Kasumi-1 (cell line): ENCODE measurements around the gene NRIP1.

Experiments
- DNase-seq, 2 experiments: peaks; one replicate each; lab custom pipeline; 2025; lab: John Stamatoyannopoulos, UW

The NRIP1 gene, protein sequence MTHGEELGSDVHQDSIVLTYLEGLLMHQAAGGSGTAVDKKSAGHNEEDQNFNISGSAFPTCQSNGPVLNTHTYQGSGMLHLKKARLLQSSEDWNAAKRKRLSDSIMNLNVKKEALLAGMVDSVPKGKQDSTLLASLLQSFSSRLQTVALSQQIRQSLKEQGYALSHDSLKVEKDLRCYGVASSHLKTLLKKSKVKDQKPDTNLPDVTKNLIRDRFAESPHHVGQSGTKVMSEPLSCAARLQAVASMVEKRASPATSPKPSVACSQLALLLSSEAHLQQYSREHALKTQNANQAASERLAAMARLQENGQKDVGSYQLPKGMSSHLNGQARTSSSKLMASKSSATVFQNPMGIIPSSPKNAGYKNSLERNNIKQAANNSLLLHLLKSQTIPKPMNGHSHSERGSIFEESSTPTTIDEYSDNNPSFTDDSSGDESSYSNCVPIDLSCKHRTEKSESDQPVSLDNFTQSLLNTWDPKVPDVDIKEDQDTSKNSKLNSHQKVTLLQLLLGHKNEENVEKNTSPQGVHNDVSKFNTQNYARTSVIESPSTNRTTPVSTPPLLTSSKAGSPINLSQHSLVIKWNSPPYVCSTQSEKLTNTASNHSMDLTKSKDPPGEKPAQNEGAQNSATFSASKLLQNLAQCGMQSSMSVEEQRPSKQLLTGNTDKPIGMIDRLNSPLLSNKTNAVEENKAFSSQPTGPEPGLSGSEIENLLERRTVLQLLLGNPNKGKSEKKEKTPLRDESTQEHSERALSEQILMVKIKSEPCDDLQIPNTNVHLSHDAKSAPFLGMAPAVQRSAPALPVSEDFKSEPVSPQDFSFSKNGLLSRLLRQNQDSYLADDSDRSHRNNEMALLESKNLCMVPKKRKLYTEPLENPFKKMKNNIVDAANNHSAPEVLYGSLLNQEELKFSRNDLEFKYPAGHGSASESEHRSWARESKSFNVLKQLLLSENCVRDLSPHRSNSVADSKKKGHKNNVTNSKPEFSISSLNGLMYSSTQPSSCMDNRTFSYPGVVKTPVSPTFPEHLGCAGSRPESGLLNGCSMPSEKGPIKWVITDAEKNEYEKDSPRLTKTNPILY (N-terminal part only)

DNA sequence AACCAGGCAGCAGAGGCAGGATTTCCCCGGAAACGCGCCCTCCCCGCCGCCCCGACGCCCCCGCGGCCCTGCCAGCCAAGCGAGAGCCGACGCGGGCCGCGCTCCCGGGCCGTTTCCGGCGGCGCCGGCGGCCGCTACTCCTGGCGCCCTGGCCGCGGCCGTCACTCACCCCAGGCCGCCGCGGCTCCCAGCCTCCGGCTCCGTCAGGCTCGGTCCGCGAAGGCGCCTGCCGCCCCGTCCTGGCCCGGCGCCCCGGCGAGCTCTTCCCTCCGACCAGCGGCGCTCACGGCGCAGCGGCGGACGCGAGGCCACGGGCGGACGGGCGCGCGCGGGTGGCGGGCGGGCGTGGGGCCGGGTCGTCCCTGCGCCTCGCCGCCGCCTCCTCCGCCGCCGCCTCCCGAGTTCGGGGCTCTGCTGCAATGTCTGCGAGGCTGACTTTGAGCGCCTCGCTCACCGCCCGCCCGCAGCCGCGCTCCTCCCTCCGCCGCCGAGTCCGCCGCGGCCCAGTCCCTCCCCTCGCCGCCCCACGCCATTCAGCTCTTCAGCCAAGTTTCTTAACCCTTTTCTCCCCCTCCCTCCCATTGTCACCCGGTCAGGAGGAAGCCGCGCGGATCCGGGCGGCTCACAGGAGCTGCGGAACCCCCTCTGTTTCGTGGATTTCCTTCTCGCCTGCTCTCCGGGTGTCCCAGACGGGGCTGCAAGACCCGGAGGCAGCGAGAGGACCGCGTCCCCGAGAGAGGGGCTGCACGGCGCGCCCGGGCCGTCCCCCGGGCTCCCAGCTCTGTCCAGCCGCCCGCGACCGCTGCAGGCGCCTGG, at the start of gene NRIP1:
NRIP1 (minus strand) TSS at position 425 of the 816 bp plus-strand sequence. CDS start 96,808 bp downstream, outside the sequence.
- peak; percentile 86 for DNase-seq

DNA sequence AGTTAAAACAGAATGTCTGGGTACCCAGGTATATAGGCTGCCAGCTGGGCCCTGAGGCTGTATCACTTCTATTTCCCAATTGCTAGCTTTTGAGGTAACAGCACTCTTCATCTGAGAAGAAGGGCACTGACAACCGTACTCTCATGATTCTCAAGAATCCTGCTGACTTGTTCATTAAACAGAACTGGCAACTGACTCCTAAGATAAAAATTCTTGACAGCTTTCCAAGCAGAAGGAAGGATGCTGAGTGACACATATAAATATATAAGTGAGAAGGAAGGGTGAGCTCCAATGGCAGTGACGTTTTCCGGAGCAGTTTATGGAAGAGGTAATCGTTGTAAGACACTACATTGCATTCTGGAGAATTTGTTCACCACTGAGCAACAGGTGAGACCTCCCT, 48.1 kb upstream of the NRIP1 start:
- DNase-seq, result no peak

DNA sequence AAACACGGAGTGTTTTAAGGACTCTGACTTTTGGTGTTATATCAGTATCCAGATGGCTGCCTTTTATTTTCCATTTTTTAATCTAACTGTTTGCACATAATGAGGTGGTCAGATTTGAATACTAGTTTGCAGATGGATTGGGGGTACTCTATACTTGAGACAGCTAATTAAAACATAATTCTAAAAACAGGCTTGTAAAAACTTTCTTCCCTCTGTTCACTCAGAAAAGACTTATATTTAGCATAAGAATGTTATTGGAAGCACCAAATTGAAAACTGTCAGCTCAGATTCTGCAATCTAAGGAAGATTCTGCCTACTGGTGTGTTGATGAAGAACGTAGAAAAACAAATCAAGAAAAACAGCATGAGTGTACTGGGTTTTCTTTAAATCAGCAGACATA, 44.0 kb upstream of the NRIP1 start:
- DNase-seq, result no peak

- DNase-seq, result no peak
These were observed 39.7 kb upstream of the NRIP1 start for GRCh38 chr21:15104470-15104869.

DNA sequence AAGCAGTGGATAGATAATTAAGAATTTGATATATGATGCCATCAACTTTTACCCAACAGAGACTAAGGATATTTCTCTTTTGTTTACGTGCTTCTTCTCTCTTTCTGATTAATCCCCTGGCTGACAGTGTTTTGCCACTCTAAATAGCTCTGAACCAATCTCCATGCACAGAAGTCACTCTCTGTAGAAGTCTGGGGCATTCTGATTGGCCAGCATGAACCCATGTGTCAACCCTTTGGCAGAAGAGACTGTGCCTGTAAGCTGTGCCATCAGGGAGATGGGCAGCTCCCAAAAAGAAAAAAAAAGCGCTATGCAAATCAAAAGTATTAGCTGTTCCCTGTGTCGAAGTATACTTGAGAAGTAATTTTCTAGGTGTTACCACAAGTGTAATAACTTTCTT, 34.1 kb upstream of the NRIP1 start:
- DNase-seq, result no peak

- no peak for DNase-seq
These were observed 33.4 kb upstream of the NRIP1 start for GRCh38 chr21:15098181-15098580.

- DNase-seq, result no peak
These were observed 32.8 kb upstream of the NRIP1 start for GRCh38 chr21:15097580-15097979.

DNA sequence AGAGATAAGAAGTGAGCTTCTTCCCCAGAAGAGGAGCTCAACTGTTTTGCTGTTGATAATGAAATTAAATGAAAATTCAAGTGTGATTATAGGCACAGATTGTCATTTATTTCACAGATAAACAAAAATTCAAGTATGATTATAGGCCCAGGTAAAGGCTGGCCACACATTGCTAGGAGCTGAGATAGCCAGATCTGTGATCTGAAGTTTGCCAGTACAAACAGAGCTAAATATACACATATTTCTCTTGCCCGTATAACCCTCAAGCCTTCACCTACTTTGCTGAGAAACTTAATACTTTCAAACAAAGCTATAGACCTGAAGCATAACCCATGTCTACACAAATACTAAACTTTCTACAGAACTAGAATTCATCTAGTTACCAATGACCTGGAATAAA, 31.3 kb upstream of the NRIP1 start:
- DNase-seq, result no peak

- no peak for DNase-seq
These were observed 30.5 kb upstream of the NRIP1 start for GRCh38 chr21:15095326-15095725.

DNA sequence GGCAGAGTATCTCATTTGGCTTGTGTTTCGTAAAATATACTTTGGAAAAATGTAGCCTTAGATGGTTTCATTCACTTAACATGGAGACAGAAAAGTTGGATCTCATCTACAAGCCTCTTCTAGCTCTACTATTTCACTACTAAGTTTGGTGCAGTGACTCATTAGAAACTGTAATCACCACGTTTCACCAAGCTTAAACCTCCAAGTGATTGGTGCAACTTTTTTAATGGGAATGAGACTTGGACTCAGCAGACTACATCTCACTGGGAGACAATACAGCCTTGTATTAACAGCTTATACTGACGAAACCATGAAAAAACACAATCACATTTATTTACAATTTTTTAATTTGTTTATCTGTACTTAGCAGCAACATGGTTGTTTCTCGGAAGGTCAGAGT, 29.9 kb upstream of the NRIP1 start:
- no peak for DNase-seq

DNA sequence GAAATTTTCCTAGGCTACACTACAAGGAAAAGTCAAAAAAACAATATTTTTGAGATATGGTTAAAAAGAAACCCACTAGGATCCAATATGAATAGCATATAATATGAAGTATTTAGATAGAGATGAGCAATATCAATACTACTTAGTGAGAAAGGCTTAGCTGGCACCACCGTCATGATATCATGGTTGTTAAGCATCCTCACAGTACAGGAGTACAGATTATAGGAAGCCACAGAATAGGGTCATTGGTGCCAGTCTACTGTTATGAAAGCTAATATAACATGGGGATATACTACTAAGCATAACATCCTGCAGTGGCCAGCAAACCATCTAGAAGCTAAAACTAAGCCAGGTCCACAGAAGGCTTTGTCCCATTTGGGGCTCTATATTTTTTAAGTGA, 28.4 kb upstream of the NRIP1 start:
- DNase-seq, result no peak

DNA sequence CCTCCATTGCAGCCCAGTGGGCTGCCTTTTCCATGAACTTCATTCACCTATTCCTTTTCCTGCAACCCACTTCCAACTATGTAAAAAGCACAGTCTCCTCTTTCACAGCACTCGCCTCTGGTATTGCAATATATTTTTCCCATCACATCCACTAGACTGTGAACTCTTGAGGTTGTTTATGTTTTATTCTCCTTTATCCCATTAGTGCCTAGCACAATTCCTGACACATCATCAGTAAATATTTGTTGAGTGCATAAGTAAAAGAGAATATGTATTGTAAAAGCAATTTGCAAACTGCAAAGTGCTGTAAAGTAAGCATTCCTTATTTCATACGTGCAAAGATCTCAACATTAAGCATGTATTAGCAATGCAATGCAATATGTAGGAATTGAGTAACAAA, 27.9 kb upstream of the NRIP1 start:
- no peak for DNase-seq

GRCh38 chr21:15090390-15090789, 25.6 kb upstream of the NRIP1 start:
- no peak for DNase-seq

DNA sequence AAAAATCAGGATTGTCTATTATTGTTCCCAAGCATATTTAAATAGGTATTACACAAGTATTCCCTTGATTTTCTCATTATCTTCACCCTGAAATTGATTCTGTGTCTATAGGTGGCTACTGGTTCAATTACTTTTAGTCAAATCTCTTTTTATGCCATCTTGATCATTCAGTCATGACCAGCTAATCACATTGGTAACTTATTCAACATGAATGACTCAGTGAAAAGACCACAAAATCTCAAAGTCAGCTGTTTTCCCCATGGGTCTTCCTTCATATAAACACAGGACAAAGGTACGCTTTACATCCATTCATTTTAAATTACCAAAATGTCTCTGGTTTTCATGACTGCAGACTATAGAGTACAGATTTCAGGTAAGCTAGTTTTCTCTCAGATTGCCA, 23.7 kb upstream of the NRIP1 start:
- DNase-seq, result no peak

DNA sequence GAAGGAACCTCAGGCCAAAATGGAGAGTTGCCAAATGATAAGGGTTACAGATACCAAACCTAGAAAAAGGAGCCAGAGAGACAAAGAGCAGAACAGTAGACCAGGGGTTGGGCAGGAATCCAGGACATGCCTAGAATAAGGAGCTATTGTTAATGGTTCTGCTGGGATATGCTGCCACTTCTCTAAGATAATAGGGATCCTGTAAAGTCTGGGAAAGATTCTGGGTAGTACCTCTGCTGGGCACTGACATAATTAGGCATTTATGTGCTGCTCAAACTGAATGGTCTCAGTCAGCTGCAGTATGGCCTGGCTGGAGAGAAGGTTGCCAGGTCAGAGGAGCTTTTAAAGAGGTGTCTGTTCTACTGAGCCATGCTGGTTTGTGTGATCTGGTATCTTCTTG, 19.9 kb upstream of the NRIP1 start:
- no peak for DNase-seq

DNA sequence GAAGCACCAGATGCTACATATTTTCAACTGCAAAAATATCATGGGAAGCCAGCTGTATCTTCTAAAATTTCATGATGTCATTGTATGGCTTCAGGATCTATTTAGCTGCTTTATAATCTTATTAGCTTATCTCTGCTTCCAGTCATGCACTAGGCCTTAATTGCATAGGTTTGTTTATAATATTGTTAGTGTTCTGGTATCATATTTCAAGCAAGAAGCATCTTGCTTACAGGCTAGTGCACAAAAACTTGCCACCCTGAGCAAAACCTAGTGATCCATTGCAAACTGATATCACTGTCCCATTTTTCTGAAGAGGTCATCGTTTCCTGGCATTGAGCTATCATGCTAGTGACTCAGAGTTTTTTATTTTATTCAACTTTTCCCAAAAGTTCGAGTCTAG, 15.7 kb upstream of the NRIP1 start:
- no peak for DNase-seq

- DNase-seq, result no peak
These were observed 14.5 kb upstream of the NRIP1 start for GRCh38 chr21:15079269-15079668.

GRCh38 chr21:15078180-15078579, 13.4 kb upstream of the NRIP1 start:
- DNase-seq, result no peak

DNA sequence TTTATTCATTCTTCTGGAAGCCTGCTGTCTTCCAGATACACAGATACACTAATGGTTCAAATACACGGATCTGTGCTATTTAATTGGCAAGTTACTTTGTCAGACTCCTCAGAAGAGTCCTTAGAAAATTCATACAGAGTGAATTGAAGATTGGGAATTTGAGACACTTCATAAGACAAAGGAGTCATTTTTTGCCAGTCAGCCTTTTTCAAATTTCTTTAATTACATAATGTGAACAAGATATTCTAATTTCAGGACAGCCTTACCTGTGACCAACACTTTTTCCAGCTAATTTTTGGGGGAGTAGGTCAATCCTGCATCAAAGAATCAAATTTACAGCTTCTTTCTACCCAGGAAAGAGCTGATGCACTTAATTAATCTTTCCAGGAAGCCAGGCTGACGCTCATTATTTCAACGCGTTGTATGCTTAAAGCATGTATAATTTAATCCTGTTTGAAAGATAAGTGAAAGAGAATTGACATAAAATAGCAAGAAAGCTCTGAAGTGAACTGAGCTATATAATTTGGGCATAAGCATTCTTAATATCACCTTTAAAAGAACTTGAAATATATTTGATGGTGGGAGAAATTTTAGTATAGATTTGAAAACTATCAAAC, 12.8 kb upstream of the NRIP1 start:
- no peak for DNase-seq

GRCh38 chr21:15076730-15077129, 11.9 kb upstream of the NRIP1 start:
- DNase-seq, result no peak

GRCh38 chr21:15071009-15071408, 6.2 kb upstream of the NRIP1 start:
- DNase-seq, result no peak
